ENCODE data around the gene SRPRB.
A peak's percentile ranks its signal among the peaks of the same experiment; 100 is the strongest.

Gene SRPRB

DNA sequence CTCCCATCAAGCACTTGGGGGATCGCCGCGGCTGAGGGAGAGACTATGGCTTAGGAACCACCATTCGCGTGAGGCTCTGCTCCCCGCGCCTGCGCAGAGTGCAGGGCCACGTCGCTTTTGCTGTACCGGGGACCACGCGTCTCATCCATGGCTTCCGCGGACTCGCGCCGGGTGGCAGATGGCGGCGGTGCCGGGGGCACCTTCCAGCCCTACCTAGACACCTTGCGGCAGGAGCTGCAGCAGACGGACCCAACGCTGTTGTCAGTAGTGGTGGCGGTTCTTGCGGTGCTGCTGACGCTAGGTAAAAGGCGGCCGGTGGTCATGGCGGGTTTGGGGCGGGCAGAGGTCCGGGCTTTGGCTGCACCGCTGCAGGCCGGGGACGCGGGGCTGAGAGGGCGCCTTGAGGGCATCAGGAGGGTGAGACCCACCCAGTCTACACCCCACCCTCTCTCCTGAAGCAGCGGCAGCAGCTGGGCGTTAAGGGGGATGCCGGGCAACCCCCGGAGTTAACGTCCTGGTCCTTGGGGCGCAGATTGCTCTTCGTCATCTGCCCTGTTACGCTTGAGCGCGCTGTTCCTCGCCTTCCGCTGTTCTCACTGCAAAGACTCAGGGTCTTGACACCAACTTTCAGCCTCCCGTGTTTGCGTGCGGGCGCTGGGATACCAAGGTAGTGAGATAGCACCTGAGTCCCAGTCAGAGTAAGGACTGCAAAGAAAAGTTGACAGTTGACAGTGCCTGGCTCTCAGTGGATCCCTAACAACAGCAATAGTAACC, at the start of gene SRPRB:
SRPRB (plus strand) TSS at position 114 of the 774 bp plus-strand sequence; CDS start at position 148, 34 bp downstream.
- H3K4me1 ChIP-seq (ENCODE audit: control insufficient read depth, low read depth, low read length): peaks cover 8% of the 10 kb centered on the region
- peak within 1 kb of the TSS; percentile 75 for H3K9ac ChIP-seq (ENCODE audit: low read length)
- H3K27me3 ChIP-seq (ENCODE audit: control insufficient read depth, insufficient read depth, low read length): no peaks in the 10 kb centered on the region
- H3K36me3 ChIP-seq (ENCODE audit: control insufficient read depth, low read depth, low read length): peaks cover 24% of the 10 kb centered on the region
- no peak within 1 kb of the TSS for H3K27ac ChIP-seq (ENCODE audit: low read length)
- H3K4me3 ChIP-seq (ENCODE audit: low read length): peak within 1 kb of the TSS; percentile 87
- H3K9me3 ChIP-seq (ENCODE audit: control insufficient read depth, low read depth, low read length): no peaks in the 10 kb centered on the region

DNA sequence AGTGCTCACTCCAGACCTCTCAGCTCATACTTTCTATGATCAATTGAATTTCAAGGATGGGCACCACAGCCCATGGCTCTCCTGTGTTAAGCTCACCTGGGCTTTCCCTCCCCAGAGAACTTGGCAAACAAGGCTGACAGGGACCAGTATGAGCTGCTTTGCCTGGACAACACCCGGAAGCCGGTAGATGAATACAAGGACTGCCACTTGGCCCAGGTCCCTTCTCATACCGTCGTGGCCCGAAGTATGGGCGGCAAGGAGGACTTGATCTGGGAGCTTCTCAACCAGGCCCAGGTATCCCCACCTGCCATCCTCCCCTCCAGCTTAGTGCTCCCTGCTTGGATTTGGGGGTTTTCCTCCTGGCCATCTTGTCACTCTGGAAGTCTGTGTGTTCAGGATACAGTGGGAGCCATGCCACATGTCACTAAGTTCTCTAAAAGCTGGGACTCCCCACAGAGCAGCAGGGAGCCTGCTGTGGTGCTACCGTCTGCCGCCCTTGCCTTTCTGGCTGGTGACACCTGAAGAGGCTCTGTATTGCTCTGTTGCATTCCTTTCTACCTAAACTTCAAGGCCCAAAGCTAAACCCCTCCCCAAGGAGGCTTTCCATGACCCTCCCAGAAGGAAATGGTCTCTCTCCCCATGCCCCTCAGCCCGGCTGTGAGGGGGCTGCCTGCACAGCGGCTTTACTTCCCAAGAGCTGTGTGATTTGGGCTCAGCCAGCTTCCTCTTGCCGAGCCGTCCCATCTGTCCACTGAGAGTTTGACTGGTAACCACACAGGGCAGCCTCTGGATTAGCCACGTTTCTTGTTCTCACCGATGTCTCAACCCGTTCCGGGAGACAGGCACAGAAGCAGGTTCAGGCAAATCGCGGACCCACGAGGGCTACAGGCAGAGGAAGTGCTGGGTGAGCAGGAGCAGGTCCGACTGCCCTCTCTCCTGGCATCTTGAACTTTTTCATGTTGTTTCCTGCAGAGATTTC, 48.6 kb upstream of the SRPRB start:
- Histone ChIP-seq H3K9me3 (ENCODE audit: control insufficient read depth, low read depth, low read length) (no peaks in the 10 kb centered on the region), H3K27me3 (ENCODE audit: control insufficient read depth, insufficient read depth, low read length) (no peaks in the 10 kb centered on the region), H3K4me3 (ENCODE audit: low read length) (no peak overlapping the region), H3K36me3 (ENCODE audit: control insufficient read depth, low read depth, low read length) (no peaks in the 10 kb centered on the region), H3K4me1 (ENCODE audit: control insufficient read depth, low read depth, low read length) (no peaks in the 10 kb centered on the region), H3K9ac (ENCODE audit: low read length) (no peak overlapping the region), H3K27ac (ENCODE audit: low read length) (no peak overlapping the region)

GRCh38 chr3:133757701-133758567, 47.7 kb upstream of the SRPRB start:
- Histone ChIP-seq H3K9me3 (ENCODE audit: control insufficient read depth, low read depth, low read length) (no peaks in the 10 kb centered on the region), H3K36me3 (ENCODE audit: control insufficient read depth, low read depth, low read length) (no peaks in the 10 kb centered on the region), H3K4me1 (ENCODE audit: control insufficient read depth, low read depth, low read length) (no peaks in the 10 kb centered on the region)

DNA sequence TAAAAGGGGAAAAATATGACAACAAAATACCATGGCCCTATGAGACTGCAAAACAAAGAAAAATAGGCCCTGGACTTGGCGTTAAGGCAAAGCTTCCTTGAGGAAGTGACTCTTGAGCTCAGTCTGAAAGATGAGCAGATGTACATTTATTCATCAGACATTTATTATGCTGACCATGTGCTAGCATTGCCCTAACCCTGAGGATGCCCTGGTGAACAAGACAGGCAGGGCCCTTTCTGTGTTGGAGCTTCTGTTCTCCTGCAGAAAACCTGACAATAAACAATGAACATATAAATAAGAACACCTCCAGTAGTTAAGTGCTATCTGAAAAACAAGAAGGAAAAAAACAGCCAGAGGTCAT, 47.1 kb upstream of the SRPRB start:
- Histone ChIP-seq H3K9me3 (ENCODE audit: control insufficient read depth, low read depth, low read length) (no peaks in the 10 kb centered on the region), H3K9ac (ENCODE audit: low read length) (no peak overlapping the region), H3K27me3 (ENCODE audit: control insufficient read depth, insufficient read depth, low read length) (no peaks in the 10 kb centered on the region), H3K27ac (ENCODE audit: low read length) (no peak overlapping the region), H3K4me1 (ENCODE audit: control insufficient read depth, low read depth, low read length) (no peaks in the 10 kb centered on the region), H3K4me3 (ENCODE audit: low read length) (no peak overlapping the region), H3K36me3 (ENCODE audit: control insufficient read depth, low read depth, low read length) (no peaks in the 10 kb centered on the region)

More at GRCh38 chr3:133757701-133758567, 47.7 kb upstream of the SRPRB start:
- Histone ChIP-seq H3K27ac (ENCODE audit: low read length) (no peak overlapping the region), H3K9ac (ENCODE audit: low read length) (no peak overlapping the region), H3K4me3 (ENCODE audit: low read length) (no peak overlapping the region), H3K27me3 (ENCODE audit: control insufficient read depth, insufficient read depth, low read length) (no peaks in the 10 kb centered on the region)

GRCh38 chr3:133758964-133759739, 46.5 kb upstream of the SRPRB start:
- Histone ChIP-seq H3K4me3 (ENCODE audit: low read length) (no peak overlapping the region), H3K9ac (ENCODE audit: low read length) (no peak overlapping the region), H3K27ac (ENCODE audit: low read length) (no peak overlapping the region), H3K36me3 (ENCODE audit: control insufficient read depth, low read depth, low read length) (no peaks in the 10 kb centered on the region), H3K27me3 (ENCODE audit: control insufficient read depth, insufficient read depth, low read length) (no peaks in the 10 kb centered on the region), H3K9me3 (ENCODE audit: control insufficient read depth, low read depth, low read length) (no peaks in the 10 kb centered on the region), H3K4me1 (ENCODE audit: control insufficient read depth, low read depth, low read length) (no peaks in the 10 kb centered on the region)

- Histone ChIP-seq H3K27ac (ENCODE audit: low read length) (no peak overlapping the region), H3K36me3 (ENCODE audit: control insufficient read depth, low read depth, low read length) (no peaks in the 10 kb centered on the region), H3K9ac (ENCODE audit: low read length) (no peak overlapping the region), H3K4me3 (ENCODE audit: low read length) (no peak overlapping the region), H3K9me3 (ENCODE audit: control insufficient read depth, low read depth, low read length) (no peaks in the 10 kb centered on the region), H3K27me3 (ENCODE audit: control insufficient read depth, insufficient read depth, low read length) (no peaks in the 10 kb centered on the region), H3K4me1 (ENCODE audit: control insufficient read depth, low read depth, low read length) (no peaks in the 10 kb centered on the region)
Measured at GRCh38 chr3:133759740-133760305, 45.8 kb upstream of the SRPRB start.

- Histone ChIP-seq H3K27ac (ENCODE audit: low read length) (no peak overlapping the region), H3K4me3 (ENCODE audit: low read length) (no peak overlapping the region), H3K27me3 (ENCODE audit: control insufficient read depth, insufficient read depth, low read length) (no peaks in the 10 kb centered on the region), H3K9ac (ENCODE audit: low read length) (no peak overlapping the region), H3K4me1 (ENCODE audit: control insufficient read depth, low read depth, low read length) (no peaks in the 10 kb centered on the region), H3K9me3 (ENCODE audit: control insufficient read depth, low read depth, low read length) (no peaks in the 10 kb centered on the region), H3K36me3 (ENCODE audit: control insufficient read depth, low read depth, low read length) (no peaks in the 10 kb centered on the region)
Measured at GRCh38 chr3:133760916-133761315, 44.7 kb upstream of the SRPRB start.

- Histone ChIP-seq H3K4me1 (ENCODE audit: control insufficient read depth, low read depth, low read length) (no peaks in the 10 kb centered on the region), H3K9ac (ENCODE audit: low read length) (no peak overlapping the region), H3K27me3 (ENCODE audit: control insufficient read depth, insufficient read depth, low read length) (no peaks in the 10 kb centered on the region), H3K4me3 (ENCODE audit: low read length) (no peak overlapping the region), H3K9me3 (ENCODE audit: control insufficient read depth, low read depth, low read length) (no peaks in the 10 kb centered on the region), H3K27ac (ENCODE audit: low read length) (no peak overlapping the region), H3K36me3 (ENCODE audit: control insufficient read depth, low read depth, low read length) (no peaks in the 10 kb centered on the region)
Measured at GRCh38 chr3:133761605-133762484, 43.8 kb upstream of the SRPRB start.

DNA sequence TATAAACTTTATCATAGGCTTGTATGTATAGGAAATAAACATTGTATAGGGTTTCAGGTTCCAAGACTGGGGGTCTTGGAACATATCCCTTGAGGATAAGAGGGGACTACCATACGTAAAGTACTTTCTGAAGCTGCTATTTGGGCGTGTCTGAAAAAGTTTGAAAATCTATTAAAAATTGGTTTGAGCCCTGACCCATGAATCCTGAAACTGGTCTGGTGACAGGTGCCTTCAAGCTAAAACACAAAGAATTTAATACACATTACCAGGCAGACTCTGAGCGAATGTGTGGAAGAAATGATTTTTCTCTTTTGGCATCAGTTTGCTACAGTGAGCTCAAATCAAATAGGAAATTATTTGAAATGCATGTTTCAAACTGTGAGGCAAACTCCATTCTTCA, 43.1 kb upstream of the SRPRB start:
- Histone ChIP-seq H3K36me3 (ENCODE audit: control insufficient read depth, low read depth, low read length) (no peaks in the 10 kb centered on the region), H3K4me3 (ENCODE audit: low read length) (no peak overlapping the region), H3K9me3 (ENCODE audit: control insufficient read depth, low read depth, low read length) (no peaks in the 10 kb centered on the region), H3K9ac (ENCODE audit: low read length) (no peak overlapping the region), H3K27ac (ENCODE audit: low read length) (no peak overlapping the region), H3K27me3 (ENCODE audit: control insufficient read depth, insufficient read depth, low read length) (no peaks in the 10 kb centered on the region), H3K4me1 (ENCODE audit: control insufficient read depth, low read depth, low read length) (no peaks in the 10 kb centered on the region)

Measured in iPS-18a (cell line).